Measurements from ENCODE around the gene RANBP3. TPM values are rescaled to one million over a fixed set of nuclear protein-coding genes. Genes with fewer than 3 reads are reported as not detected.

Gene RANBP3
- total and polyA plus RNA-seq, 8 donors, result 64.6 to 91.9 (median 77.1) TPM

- H3K4me1 ChIP-seq, result peaks cover 56 to 86% of the 10 kb centered on the region in 2 donors
Observed at GRCh38 chr19:5949792-5950305, 28.1 kb downstream of the RANBP3 start.

GRCh38 chr19:5948752-5949564, 29.0 kb downstream of the RANBP3 start:
- no peak for ATAC-seq
- peak overlapping the region; percentile 71 to 85 for H3K27ac ChIP-seq
- intact Hi-C loops (cut with DNase I), result no loop called here

More at GRCh38 chr19:5949792-5950305, 28.1 kb downstream of the RANBP3 start:
- Histone ChIP-seq H3K36me3 (peaks cover 0 to 14% of the 10 kb centered on the region in 2 donors), H3K9me3 (no peaks in the 10 kb centered on the region), H3K27me3 (no peaks in the 10 kb centered on the region), H3K4me3 (no peak overlapping the region), H3K27ac (peak overlapping the region in 1 of 2 donors; percentile 85)
- intact Hi-C loops (cut with DNase I), result no loop called here
- no peak for TF ChIP-seq CTCF (IDR thresholded peaks at IDR 0.05)
- ATAC-seq, result peak; percentile 59
- peak in 3 of 4 donors; percentile 58 to 83 (median 82) for DNase-seq

GRCh38 chr19:5947435-5947834, 30.5 kb downstream of the RANBP3 start:
- no peak for TF ChIP-seq CTCF (IDR thresholded peaks at IDR 0.05)
- H3K27ac ChIP-seq, result peak overlapping the region; percentile 71 to 85
- peaks cover 31 to 65% of the 10 kb centered on the region in 2 donors for H3K4me1 ChIP-seq
- ATAC-seq (peak; percentile 53), DNase-seq (peak in 3 of 4 donors; percentile 73 to 87 (median 82))
- H3K27me3 ChIP-seq, result no peaks in the 10 kb centered on the region
- no peaks in the 10 kb centered on the region for H3K9me3 ChIP-seq
- intact Hi-C loops (cut with DNase I), result no loop called here
- peaks cover 0 to 14% of the 10 kb centered on the region in 2 donors for H3K36me3 ChIP-seq
- no peak overlapping the region for H3K4me3 ChIP-seq

More at GRCh38 chr19:5948752-5949564, 29.0 kb downstream of the RANBP3 start:
- peak in 1 of 4 donors; percentile 2 for DNase-seq
- Histone ChIP-seq H3K27me3 (no peaks in the 10 kb centered on the region), H3K4me3 (no peak overlapping the region), H3K9me3 (no peaks in the 10 kb centered on the region), H3K4me1 (peaks cover 47 to 77% of the 10 kb centered on the region in 2 donors), H3K36me3 (peaks cover 0 to 14% of the 10 kb centered on the region in 2 donors)
- TF ChIP-seq CTCF (IDR thresholded peaks at IDR 0.05), result no peak

- peaks cover 0 to 30% of the 10 kb centered on the region in 2 donors for H3K36me3 ChIP-seq
- H3K9me3 ChIP-seq, result no peaks in the 10 kb centered on the region
- H3K4me3 ChIP-seq, result no peak overlapping the region
- DNase-seq (no peak), ATAC-seq (no peak)
- TF ChIP-seq CTCF (IDR thresholded peaks at IDR 0.05), result no peak
- no peak overlapping the region for H3K27ac ChIP-seq
- H3K4me1 ChIP-seq, result peaks cover 12 to 33% of the 10 kb centered on the region in 2 donors
- H3K27me3 ChIP-seq, result no peaks in the 10 kb centered on the region
- intact Hi-C loops (cut with DNase I), result no loop called here
Observed at GRCh38 chr19:5943623-5944022, 34.3 kb downstream of the RANBP3 start.

GRCh38 chr19:5943045-5943444, 34.9 kb downstream of the RANBP3 start:
- peaks cover 9 to 27% of the 10 kb centered on the region in 2 donors for H3K4me1 ChIP-seq

More at GRCh38 chr19:5943045-5943444, 34.9 kb downstream of the RANBP3 start:
- TF ChIP-seq CTCF (IDR thresholded peaks at IDR 0.05), result no peak
- ATAC-seq (no peak), DNase-seq (peak in 1 of 4 donors; percentile 39)
- no peak overlapping the region for H3K27ac ChIP-seq
- H3K9me3 ChIP-seq, result no peaks in the 10 kb centered on the region
- no peak overlapping the region for H3K4me3 ChIP-seq
- H3K27me3 ChIP-seq, result no peaks in the 10 kb centered on the region
- intact Hi-C loops (cut with DNase I), result no loop called here
- H3K36me3 ChIP-seq, result peaks cover 0 to 36% of the 10 kb centered on the region in 2 donors
